Measurements from ENCODE around the gene ARL6IP4.

DNA sequence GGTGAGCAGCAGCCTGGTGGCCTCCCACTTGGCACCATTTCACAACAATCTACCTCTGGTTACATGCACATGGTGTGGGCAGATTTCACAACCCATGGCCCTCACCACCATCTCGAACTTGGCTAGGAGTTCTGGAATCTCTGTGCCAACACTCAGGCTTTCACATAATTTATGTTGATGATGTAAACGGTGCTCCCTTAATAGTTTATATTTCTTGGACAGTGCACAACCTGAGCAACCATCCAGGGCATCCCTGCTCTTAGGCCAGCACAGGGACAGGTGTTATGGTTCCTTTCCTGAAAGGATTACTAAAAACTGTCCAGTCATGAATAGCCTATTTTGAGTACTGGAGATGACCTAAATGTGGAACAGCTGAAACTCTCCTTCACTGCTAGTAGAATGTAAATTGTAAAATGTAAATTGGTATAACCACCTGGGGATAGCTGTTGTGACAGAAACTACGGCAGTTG is 42.8 kb upstream of the ARL6IP4 start:
- TF ChIP-seq, protein P1, sequence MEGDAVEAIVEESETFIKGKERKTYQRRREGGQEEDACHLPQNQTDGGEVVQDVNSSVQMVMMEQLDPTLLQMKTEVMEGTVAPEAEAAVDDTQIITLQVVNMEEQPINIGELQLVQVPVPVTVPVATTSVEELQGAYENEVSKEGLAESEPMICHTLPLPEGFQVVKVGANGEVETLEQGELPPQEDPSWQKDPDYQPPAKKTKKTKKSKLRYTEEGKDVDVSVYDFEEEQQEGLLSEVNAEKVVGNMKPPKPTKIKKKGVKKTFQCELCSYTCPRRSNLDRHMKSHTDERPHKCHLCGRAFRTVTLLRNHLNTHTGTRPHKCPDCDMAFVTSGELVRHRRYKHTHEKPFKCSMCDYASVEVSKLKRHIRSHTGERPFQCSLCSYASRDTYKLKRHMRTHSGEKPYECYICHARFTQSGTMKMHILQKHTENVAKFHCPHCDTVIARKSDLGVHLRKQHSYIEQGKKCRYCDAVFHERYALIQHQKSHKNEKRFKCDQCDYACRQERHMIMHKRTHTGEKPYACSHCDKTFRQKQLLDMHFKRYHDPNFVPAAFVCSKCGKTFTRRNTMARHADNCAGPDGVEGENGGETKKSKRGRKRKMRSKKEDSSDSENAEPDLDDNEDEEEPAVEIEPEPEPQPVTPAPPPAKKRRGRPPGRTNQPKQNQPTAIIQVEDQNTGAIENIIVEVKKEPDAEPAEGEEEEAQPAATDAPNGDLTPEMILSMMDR (IDR thresholded peaks at IDR 0.05) = no peak
- TF ChIP-seq, protein P2, sequence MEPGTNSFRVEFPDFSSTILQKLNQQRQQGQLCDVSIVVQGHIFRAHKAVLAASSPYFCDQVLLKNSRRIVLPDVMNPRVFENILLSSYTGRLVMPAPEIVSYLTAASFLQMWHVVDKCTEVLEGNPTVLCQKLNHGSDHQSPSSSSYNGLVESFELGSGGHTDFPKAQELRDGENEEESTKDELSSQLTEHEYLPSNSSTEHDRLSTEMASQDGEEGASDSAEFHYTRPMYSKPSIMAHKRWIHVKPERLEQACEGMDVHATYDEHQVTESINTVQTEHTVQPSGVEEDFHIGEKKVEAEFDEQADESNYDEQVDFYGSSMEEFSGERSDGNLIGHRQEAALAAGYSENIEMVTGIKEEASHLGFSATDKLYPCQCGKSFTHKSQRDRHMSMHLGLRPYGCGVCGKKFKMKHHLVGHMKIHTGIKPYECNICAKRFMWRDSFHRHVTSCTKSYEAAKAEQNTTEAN (CRISPR knock-in tag; IDR thresholded peaks at IDR 0.05) = no peak
- TF ChIP-seq, protein P3, sequence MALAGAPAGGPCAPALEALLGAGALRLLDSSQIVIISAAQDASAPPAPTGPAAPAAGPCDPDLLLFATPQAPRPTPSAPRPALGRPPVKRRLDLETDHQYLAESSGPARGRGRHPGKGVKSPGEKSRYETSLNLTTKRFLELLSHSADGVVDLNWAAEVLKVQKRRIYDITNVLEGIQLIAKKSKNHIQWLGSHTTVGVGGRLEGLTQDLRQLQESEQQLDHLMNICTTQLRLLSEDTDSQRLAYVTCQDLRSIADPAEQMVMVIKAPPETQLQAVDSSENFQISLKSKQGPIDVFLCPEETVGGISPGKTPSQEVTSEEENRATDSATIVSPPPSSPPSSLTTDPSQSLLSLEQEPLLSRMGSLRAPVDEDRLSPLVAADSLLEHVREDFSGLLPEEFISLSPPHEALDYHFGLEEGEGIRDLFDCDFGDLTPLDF (CRISPR knock-in tag; IDR thresholded peaks at IDR 0.05) = no peak
- TF ChIP-seq, protein P4, sequence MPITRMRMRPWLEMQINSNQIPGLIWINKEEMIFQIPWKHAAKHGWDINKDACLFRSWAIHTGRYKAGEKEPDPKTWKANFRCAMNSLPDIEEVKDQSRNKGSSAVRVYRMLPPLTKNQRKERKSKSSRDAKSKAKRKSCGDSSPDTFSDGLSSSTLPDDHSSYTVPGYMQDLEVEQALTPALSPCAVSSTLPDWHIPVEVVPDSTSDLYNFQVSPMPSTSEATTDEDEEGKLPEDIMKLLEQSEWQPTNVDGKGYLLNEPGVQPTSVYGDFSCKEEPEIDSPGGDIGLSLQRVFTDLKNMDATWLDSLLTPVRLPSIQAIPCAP (CRISPR knock-in tag; IDR thresholded peaks at IDR 0.05) = no peak
- TF ChIP-seq FOXJ3 (CRISPR knock-in tag; IDR thresholded peaks at IDR 0.05; ENCODE audit: borderline replicate concordance) (no peak), ZNF423 (CRISPR knock-in tag; IDR thresholded peaks at IDR 0.05) (no peak)

All from WTC11 (cell line).